Measurements from ENCODE around the gene TRPM1. TPM values are rescaled to one million over a fixed set of nuclear protein-coding genes. Genes with fewer than 3 reads are reported as not detected.

The TRPM1 gene
- total RNA-seq, 1 experiment from 2014 or later, result 0.77 TPM

DNA sequence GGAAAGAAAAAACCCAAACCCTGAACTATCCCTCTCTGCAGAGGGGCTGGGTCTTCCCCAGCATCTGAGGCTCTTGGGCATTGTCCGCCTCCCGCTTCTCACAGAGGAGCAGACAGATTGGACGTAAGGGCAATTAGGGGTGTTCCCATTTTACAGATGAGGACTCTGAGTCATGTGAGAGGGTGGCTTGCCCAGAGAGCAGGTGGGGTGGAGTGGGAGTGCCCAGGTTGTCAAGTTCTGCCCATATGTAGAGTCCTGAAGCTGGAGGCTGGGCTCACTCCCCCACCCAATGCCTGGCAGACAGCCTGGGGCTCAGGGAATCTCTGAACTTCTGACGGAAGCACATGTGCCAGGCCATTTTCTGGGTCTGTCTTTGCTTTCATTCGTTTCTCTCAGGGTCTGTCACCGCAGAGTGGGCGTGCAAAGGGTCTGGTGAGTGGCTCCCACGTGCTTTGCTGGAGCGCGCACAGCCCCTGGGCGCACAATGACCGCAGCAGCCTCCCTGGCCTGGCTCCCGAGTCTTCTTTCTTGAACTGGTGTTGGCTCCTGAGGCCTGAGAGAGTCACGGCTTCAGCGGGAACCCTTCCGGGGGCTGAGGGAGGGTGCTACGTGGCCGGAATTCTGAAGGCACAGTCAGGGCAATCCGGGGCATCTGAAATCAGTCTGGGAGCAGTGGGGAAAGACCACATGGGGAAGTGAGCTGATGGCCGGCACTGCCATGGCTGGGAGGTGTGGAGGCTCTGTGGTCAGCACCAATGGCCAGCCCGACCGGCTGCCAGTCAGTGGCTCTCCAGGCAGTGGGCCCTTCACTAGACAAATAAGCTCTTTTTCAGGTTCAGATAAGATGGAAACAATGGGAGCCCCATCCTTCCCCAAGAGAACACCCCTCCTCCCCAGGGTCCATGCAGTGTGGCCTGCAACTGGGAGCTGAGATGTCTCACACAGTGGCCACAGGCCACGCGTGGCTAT lies 1.1 kb upstream of the TRPM1 start:
- CTCF ChIA-PET, result interaction anchor here (0.8 to 3.7 kb wide), 3 partner anchors 27 to 386 kb away, joined by 3 to 27 read pairs (median 3); no protein-coding TSS in a partner anchor

GRCh38 chr15:31102039-31102321 lies 455 bp upstream of the TRPM1 start:
- Mint-ChIP-seq H3K4me1 (peaks cover 23% of the 10 kb centered on the region), H3K36me3 (no peaks in the 10 kb centered on the region), H3K4me3 (no peak overlapping the region), H3K9me3 (0 out of 2 replicates have a peak, but pooled peaks cover 4% of the 10 kb centered on the region), H3K27me3 (ENCODE audit: low read depth) (no peaks in the 10 kb centered on the region), H3K27ac (no peak overlapping the region)
- ATAC-seq, result no peak
- no peak for DNase-seq (ENCODE audit: low spot score)
- ChIA-PET POLR2A (interaction anchor here (1.1 kb wide), 1 partner anchor 180 kb away, joined by 3 read pairs; no protein-coding TSS in a partner anchor), CTCF (interaction anchor here (0.8 to 3.7 kb wide), 3 partner anchors 27 to 386 kb away, joined by 3 to 27 read pairs (median 3); no protein-coding TSS in a partner anchor)
- TF ChIP-seq RORB (CRISPR knock-in tag; IDR thresholded peaks at IDR 0.05) (no peak), ATF2 (CRISPR knock-in tag; IDR thresholded peaks at IDR 0.05; ENCODE audit: borderline replicate concordance, low read depth) (no peak)

More for the DNA sequence above, 1.1 kb upstream of the TRPM1 start:
- Mint-ChIP-seq H3K27ac (no peak overlapping the region), H3K4me1 (peaks cover 23% of the 10 kb centered on the region), H3K27me3 (ENCODE audit: low read depth) (no peaks in the 10 kb centered on the region), H3K9me3 (0 out of 2 replicates have a peak, but pooled peaks cover 4% of the 10 kb centered on the region), H3K36me3 (no peaks in the 10 kb centered on the region), H3K4me3 (no peak overlapping the region)
- ATAC-seq (peak; percentile 44), DNase-seq (ENCODE audit: low spot score) (no peak)
- POLR2A ChIA-PET, result no interaction called here
- TF ChIP-seq ZNF121 (CRISPR knock-in tag; IDR thresholded peaks at IDR 0.05) (no peak), RORB (CRISPR knock-in tag; IDR thresholded peaks at IDR 0.05) (no peak), ELF4 (CRISPR knock-in tag; IDR thresholded peaks at IDR 0.05; ENCODE audit: low read depth) (no peak), CBFB (CRISPR knock-in tag; IDR thresholded peaks at IDR 0.05; ENCODE audit: low read depth) (no peak), SOX15 (CRISPR knock-in tag; IDR thresholded peaks at IDR 0.05) (no peak), ATF1 (CRISPR knock-in tag; IDR thresholded peaks at IDR 0.05) (no peak), GTF2I (CRISPR knock-in tag; conservative IDR thresholded peaks at IDR 0.05) (no peak)
- TF ChIP-seq, protein P1, sequence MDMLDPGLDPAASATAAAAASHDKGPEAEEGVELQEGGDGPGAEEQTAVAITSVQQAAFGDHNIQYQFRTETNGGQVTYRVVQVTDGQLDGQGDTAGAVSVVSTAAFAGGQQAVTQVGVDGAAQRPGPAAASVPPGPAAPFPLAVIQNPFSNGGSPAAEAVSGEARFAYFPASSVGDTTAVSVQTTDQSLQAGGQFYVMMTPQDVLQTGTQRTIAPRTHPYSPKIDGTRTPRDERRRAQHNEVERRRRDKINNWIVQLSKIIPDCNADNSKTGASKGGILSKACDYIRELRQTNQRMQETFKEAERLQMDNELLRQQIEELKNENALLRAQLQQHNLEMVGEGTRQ (CRISPR knock-in tag; IDR thresholded peaks at IDR 0.05), result no peak
- TF ChIP-seq, protein P2, sequence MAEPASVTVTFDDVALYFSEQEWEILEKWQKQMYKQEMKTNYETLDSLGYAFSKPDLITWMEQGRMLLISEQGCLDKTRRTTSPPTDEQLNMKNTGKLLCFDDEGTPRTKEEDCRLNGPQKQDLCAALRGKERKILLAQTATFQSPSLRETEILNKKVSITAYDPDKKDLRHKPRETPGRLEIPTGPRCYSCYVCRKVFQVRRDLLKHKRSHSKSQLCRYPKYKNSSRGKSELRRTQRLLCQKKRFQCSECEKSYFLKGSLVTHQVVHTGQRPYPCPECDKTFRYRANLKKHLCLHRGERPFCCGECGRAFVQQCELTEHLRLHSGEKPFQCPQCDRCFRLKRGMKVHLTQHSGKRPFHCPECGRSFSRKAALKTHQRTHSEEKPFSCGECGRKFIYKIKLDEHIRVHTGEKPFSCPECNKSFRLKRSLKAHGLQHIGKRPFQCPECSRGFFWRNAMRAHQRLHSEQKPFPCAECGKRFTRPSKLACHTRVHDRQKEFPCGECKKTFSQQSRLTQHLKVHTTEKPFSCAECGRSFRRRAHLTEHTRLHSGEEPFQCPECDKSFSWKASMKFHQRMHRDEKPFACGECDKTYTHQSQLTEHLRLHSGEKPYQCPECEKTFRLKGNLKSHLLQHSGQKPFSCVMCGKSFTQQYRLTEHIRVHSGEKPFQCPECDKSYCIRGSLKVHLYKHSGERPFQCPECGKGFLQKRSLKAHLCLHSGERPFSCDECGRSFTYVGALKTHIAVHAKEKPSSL (CRISPR knock-in tag; conservative IDR thresholded peaks at IDR 0.05), result no peak
- TF ChIP-seq, protein P3, sequence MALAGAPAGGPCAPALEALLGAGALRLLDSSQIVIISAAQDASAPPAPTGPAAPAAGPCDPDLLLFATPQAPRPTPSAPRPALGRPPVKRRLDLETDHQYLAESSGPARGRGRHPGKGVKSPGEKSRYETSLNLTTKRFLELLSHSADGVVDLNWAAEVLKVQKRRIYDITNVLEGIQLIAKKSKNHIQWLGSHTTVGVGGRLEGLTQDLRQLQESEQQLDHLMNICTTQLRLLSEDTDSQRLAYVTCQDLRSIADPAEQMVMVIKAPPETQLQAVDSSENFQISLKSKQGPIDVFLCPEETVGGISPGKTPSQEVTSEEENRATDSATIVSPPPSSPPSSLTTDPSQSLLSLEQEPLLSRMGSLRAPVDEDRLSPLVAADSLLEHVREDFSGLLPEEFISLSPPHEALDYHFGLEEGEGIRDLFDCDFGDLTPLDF (CRISPR knock-in tag; IDR thresholded peaks at IDR 0.05), result no peak

DNA sequence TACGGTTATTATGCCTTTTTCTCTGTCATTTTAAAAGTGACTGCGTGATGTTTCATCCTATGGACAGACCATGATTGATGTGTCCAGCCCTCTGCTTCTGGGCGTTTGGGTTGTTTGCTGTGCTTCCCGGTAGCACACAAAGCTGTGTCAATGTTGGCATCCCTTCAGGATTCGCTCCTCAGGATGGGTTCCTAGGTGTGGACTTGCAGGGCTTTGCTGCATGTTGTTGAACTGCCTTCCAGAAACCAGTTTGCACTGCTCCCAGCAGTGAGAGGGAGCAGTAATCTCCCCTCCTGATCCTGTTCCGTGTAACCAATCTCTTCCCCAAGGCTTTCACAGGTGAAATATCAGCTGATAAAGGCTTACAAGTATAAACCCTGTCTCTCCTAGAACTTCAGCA lies 787 bp downstream of the TRPM1 start:
- H3K4me1 Mint-ChIP-seq, result peaks cover 23% of the 10 kb centered on the region
- no peak for DNase-seq (ENCODE audit: low spot score)
- POLR2A ChIA-PET, result interaction anchor here (1.1 kb wide), 1 partner anchor 178 kb away, joined by 3 read pairs; no protein-coding TSS in a partner anchor
- ATAC-seq, result no peak
- H3K36me3 Mint-ChIP-seq, result no peaks in the 10 kb centered on the region
- H3K9me3 Mint-ChIP-seq, result 0 out of 2 replicates have a peak, but pooled peaks cover 4% of the 10 kb centered on the region
- H3K27ac Mint-ChIP-seq, result no peak overlapping the region
- no peak overlapping the region for H3K4me3 Mint-ChIP-seq
- H3K27me3 Mint-ChIP-seq (ENCODE audit: low read depth), result no peaks in the 10 kb centered on the region
- CTCF ChIA-PET, result interaction anchor here (3.7 kb wide), 1 partner anchor 28 kb away, joined by 27 read pairs; no protein-coding TSS in a partner anchor
- TF ChIP-seq, protein P4, sequence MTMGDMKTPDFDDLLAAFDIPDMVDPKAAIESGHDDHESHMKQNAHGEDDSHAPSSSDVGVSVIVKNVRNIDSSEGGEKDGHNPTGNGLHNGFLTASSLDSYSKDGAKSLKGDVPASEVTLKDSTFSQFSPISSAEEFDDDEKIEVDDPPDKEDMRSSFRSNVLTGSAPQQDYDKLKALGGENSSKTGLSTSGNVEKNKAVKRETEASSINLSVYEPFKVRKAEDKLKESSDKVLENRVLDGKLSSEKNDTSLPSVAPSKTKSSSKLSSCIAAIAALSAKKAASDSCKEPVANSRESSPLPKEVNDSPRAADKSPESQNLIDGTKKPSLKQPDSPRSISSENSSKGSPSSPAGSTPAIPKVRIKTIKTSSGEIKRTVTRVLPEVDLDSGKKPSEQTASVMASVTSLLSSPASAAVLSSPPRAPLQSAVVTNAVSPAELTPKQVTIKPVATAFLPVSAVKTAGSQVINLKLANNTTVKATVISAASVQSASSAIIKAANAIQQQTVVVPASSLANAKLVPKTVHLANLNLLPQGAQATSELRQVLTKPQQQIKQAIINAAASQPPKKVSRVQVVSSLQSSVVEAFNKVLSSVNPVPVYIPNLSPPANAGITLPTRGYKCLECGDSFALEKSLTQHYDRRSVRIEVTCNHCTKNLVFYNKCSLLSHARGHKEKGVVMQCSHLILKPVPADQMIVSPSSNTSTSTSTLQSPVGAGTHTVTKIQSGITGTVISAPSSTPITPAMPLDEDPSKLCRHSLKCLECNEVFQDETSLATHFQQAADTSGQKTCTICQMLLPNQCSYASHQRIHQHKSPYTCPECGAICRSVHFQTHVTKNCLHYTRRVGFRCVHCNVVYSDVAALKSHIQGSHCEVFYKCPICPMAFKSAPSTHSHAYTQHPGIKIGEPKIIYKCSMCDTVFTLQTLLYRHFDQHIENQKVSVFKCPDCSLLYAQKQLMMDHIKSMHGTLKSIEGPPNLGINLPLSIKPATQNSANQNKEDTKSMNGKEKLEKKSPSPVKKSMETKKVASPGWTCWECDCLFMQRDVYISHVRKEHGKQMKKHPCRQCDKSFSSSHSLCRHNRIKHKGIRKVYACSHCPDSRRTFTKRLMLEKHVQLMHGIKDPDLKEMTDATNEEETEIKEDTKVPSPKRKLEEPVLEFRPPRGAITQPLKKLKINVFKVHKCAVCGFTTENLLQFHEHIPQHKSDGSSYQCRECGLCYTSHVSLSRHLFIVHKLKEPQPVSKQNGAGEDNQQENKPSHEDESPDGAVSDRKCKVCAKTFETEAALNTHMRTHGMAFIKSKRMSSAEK (CRISPR knock-in tag; IDR thresholded peaks at IDR 0.05; ENCODE audit: borderline replicate concordance), result no peak
- TF ChIP-seq IRF2 (CRISPR knock-in tag; IDR thresholded peaks at IDR 0.05; ENCODE audit: borderline replicate concordance, low read depth), result no peak
- no peak for TF ChIP-seq NR1H2 (CRISPR knock-in tag; IDR thresholded peaks at IDR 0.05)
- TF ChIP-seq, protein P5, sequence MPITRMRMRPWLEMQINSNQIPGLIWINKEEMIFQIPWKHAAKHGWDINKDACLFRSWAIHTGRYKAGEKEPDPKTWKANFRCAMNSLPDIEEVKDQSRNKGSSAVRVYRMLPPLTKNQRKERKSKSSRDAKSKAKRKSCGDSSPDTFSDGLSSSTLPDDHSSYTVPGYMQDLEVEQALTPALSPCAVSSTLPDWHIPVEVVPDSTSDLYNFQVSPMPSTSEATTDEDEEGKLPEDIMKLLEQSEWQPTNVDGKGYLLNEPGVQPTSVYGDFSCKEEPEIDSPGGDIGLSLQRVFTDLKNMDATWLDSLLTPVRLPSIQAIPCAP (CRISPR knock-in tag; IDR thresholded peaks at IDR 0.05), result no peak
- TF ChIP-seq ZNF263 (CRISPR knock-in tag; IDR thresholded peaks at IDR 0.05; ENCODE audit: low read depth), result no peak
- TF ChIP-seq FOXJ3 (CRISPR knock-in tag; IDR thresholded peaks at IDR 0.05; ENCODE audit: borderline replicate concordance), result no peak
- TF ChIP-seq JAZF1 (CRISPR knock-in tag; IDR thresholded peaks at IDR 0.05), result no peak

Measured in WTC11 (cell line).